Keratinocyte (primary cell): ENCODE results near the gene ASIC5. TPM values are rescaled to one million over a fixed set of nuclear protein-coding genes. Genes with fewer than 3 reads are reported as not detected.

Experiments used
- DNase-seq: peaks from one replicate; pipeline ENCODE4 v3.0.0-alpha.2; 2011; ENCODE audit warnings: low read depth, missing footprints, low spot score
- FAIRE-seq: peaks from 2 replicates; lab custom pipeline; 2011; peaks lifted over from hg19 to GRCh38; lab: Jason Lieb, UNC
- H2AFZ ChIP-seq: 2 replicates; pipeline ENCODE4 v1.6.0; 2012; ENCODE audit warnings: low read length, control low read depth, inconsistent platforms; ENCODE audit not compliant: control insufficient read depth
- H3K27ac ChIP-seq: 2 replicates; pipeline ENCODE4 v1.5.1; 2011; ENCODE audit warnings: low read length; ENCODE audit not compliant: control insufficient read depth, insufficient read depth
- H3K27me3 ChIP-seq: 3 replicates; pipeline ENCODE4 v1.6.0; 2011; ENCODE audit warnings: low read length; ENCODE audit not compliant: control insufficient read depth, insufficient read depth; ENCODE audit errors: extremely low read depth
- H3K36me3 ChIP-seq, 2 experiments: 2 replicates in 1 of 2; 3 replicates in 1 of 2; pipeline ENCODE4 v1.5.1; 2011; ENCODE audit warnings: low read length in 2 of 2, mild to moderate bottlenecking in 1 of 2; ENCODE audit not compliant: control insufficient read depth in 2 of 2, insufficient read depth in 2 of 2; ENCODE audit errors: extremely low read depth in 1 of 2
- H3K4me1 ChIP-seq: 3 replicates; pipeline ENCODE4 v1.5.1; 2011; ENCODE audit warnings: low read length; ENCODE audit not compliant: control insufficient read depth, insufficient read depth; ENCODE audit errors: extremely low read depth
- H3K4me2 ChIP-seq: 3 replicates; pipeline ENCODE4 v1.6.0; 2011; ENCODE audit warnings: low read depth, low read length; ENCODE audit not compliant: control insufficient read depth, insufficient read depth; ENCODE audit errors: extremely low read depth
- H3K4me3 ChIP-seq, 3 experiments: fragments of 200-600 bp in 1 of 3; sonication (generic) in 1 of 3; 2 replicates in 2 of 3; 3 replicates in 1 of 3; pipeline ENCODE4 v1.5.1; 2011 to 2016; ENCODE audit warnings: low read length in 3 of 3, mild to moderate bottlenecking in 3 of 3, control low read depth in 2 of 3, inconsistent platforms in 1 of 3, low read depth in 1 of 3, mixed read lengths in 1 of 3, mixed run types in 1 of 3, moderate library complexity in 1 of 3; ENCODE audit not compliant: control insufficient read depth in 2 of 3, insufficient read depth in 2 of 3; ENCODE audit errors: extremely low read depth in 1 of 3
- H3K79me2 ChIP-seq: 2 replicates; pipeline ENCODE4 v1.6.0; 2012; ENCODE audit warnings: low read length; ENCODE audit not compliant: control insufficient read depth, insufficient read depth
- H3K9ac ChIP-seq: 3 replicates; pipeline ENCODE4 v1.6.0; 2011; ENCODE audit warnings: low read length; ENCODE audit not compliant: control insufficient read depth, insufficient read depth; ENCODE audit errors: extremely low read depth
- H3K9me1 ChIP-seq: 3 replicates; pipeline ENCODE4 v1.6.0; 2011; ENCODE audit warnings: low read length; ENCODE audit not compliant: control insufficient read depth, insufficient read depth; ENCODE audit errors: extremely low read depth
- H3K9me3 ChIP-seq: 2 replicates; pipeline ENCODE4 v1.5.1; 2012; ENCODE audit warnings: low read depth, low read length; ENCODE audit not compliant: control insufficient read depth
- H4K20me1 ChIP-seq: 3 replicates; pipeline ENCODE4 v1.6.0; 2011; ENCODE audit warnings: low read length; ENCODE audit not compliant: control insufficient read depth, insufficient read depth; ENCODE audit errors: extremely low read depth
- CTCF ChIP-seq, 3 experiments: IDR thresholded peaks in 1 of 3; conservative IDR thresholded peaks in 1 of 3; optimal IDR thresholded peaks in 1 of 3; 2 replicates in 2 of 3; 3 replicates in 1 of 3; pipeline versions ENCODE3 to v1.5.1; 2011; ENCODE audit warnings: low read length in 3 of 3, mild to moderate bottlenecking in 3 of 3, moderate library complexity in 2 of 3, control low read depth in 1 of 3, inconsistent platforms in 1 of 3; ENCODE audit not compliant: insufficient read depth in 2 of 3; ENCODE audit errors: extremely low read depth in 1 of 3
- EZH2 ChIP-seq: IDR thresholded peaks from one replicate; pipeline ENCODE4 v1.6.1; 2012; ENCODE audit warnings: inconsistent platforms, mild to moderate bottlenecking, low read length, moderate library complexity
- dilution Hi-C: fragments of 300-500 bp; cut with MboI; formaldehyde crosslinking; loops from one replicate; pipeline ENCODE4 v1.7.0; 2020; ENCODE audit warnings: low sequenced_read_pairs; ENCODE audit not compliant: extremely low pct_ligation_motif_present
- polyA minus RNA-seq, 3 experiments: library from RNA; depleted of rRNA, polyadenylated mRNA; stranded (reverse); fragments of >200 nt; gene quantifications; 1 replicate in 1 of 3; 2 replicates in 1 of 3; 3 replicates in 1 of 3; pipeline ENCODE4 v1.2.3, GENCODE V29; 2011
- polyA plus RNA-seq, 5 experiments: library from polyadenylated mRNA; depleted of rRNA in 3 of 5; stranded (reverse) in 3 of 5; stranded (forward) in 1 of 5; unstranded in 1 of 5; fragments of >200 nt; gene quantifications; 1 replicate in 1 of 5; 2 replicates in 3 of 5; 3 replicates in 1 of 5; pipeline versions ENCODE4 v1.2.1 to v1.2.3, GENCODE V29; 2011 to 2012; ENCODE audit warnings: missing spikeins in 2 of 5, low read depth in 1 of 5, low replicate concordance in 1 of 5

Gene ASIC5
- polyA plus RNA-seq (not detected in 3 replicates), polyA minus RNA-seq (not detected in 3 replicates)
- polyA plus RNA-seq (2011; ENCODE audit: low read depth), result not detected
- polyA plus RNA-seq (2011; cell fraction: cytosol; rRNA removed), result not detected in 2 replicates
- not detected in 2 replicates for polyA plus RNA-seq (2011; cell fraction: nucleus; rRNA removed)
- polyA plus RNA-seq (2012; ENCODE audit: low replicate concordance), result not detected in 2 replicates
- polyA minus RNA-seq (2011; cell fraction: cytosol; rRNA and poly(A)+ RNA removed), result not detected
- polyA minus RNA-seq (2011; cell fraction: nucleus; rRNA and poly(A)+ RNA removed), result not detected in 2 replicates

GRCh38 chr4:155866177-155866576 lies at the start of gene ASIC5:
ASIC5 (minus strand) TSS chr4:155866277; CDS start chr4:155866226, 51 bp downstream.
- Histone ChIP-seq H3K27ac (no peak within 1 kb of the TSS), H3K27me3 (no peaks in the 10 kb centered on the region), H3K4me1 (no peaks in the 10 kb centered on the region), H3K4me3 (no peak within 1 kb of the TSS), H4K20me1 (no peaks in the 10 kb centered on the region), H3K4me2 (no peak within 1 kb of the TSS), H3K9me3 (no peaks in the 10 kb centered on the region), H3K36me3 (no peaks in the 10 kb centered on the region), H3K79me2 (no peaks in the 10 kb centered on the region), H3K9ac (no peak within 1 kb of the TSS), H3K9me1 (no peaks in the 10 kb centered on the region), H2AFZ (no peak within 1 kb of the TSS)
- no peak for DNase-seq
- dilution Hi-C loops, result no loop called here
- no peak for TF ChIP-seq CTCF (optimal IDR thresholded peaks at IDR 0.05 in 1 of 3, IDR thresholded peaks at IDR 0.05 in 1 of 3, conservative IDR thresholded peaks at IDR 0.05 in 1 of 3; ENCODE audit: extremely low read depth in 1 of 3, insufficient read depth in 2 of 3, low read length in 3 of 3)
- TF ChIP-seq EZH2, result no peak
- FAIRE-seq, result no peak

GRCh38 chr4:155914782-155915181 lies 48.7 kb upstream of the ASIC5 start:
- Histone ChIP-seq H3K9me1 (no peaks in the 10 kb centered on the region), H3K4me3 (no peak overlapping the region), H3K9ac (no peak overlapping the region), H3K79me2 (no peaks in the 10 kb centered on the region), H3K4me2 (no peak overlapping the region), H3K36me3 (no peaks in the 10 kb centered on the region), H4K20me1 (no peaks in the 10 kb centered on the region), H3K4me1 (no peaks in the 10 kb centered on the region), H2AFZ (no peak overlapping the region), H3K9me3 (no peaks in the 10 kb centered on the region), H3K27me3 (no peaks in the 10 kb centered on the region), H3K27ac (no peak overlapping the region)
- dilution Hi-C loops, result no loop called here
- TF ChIP-seq CTCF (optimal IDR thresholded peaks at IDR 0.05 in 1 of 3, IDR thresholded peaks at IDR 0.05 in 1 of 3, conservative IDR thresholded peaks at IDR 0.05 in 1 of 3; ENCODE audit: extremely low read depth in 1 of 3, insufficient read depth in 2 of 3, low read length in 3 of 3) (no peak), EZH2 (no peak)
- FAIRE-seq (no peak), DNase-seq (no peak)
